Hepatocyte (in vitro differentiated cells): ENCODE data around the gene SYN1.

ENCODE experiments used
- CTCF ChIP-seq: fragments of 200-600 bp; sonication (generic); IDR thresholded peaks from 2 replicates; pipeline ENCODE4 v1.5.1; 2016; ENCODE audit warnings: antibody characterized with exemption, mild to moderate bottlenecking; ENCODE audit not compliant: poor library complexity
- EZH2phosphoT487 ChIP-seq: fragments of 200-600 bp; sonication (generic); IDR thresholded peaks from one replicate; pipeline ENCODE4 v1.6.1; 2018; ENCODE audit warnings: antibody characterized with exemption, mild to moderate bottlenecking, low read depth, moderate library complexity; ENCODE audit not compliant: unreplicated experiment, severe bottlenecking

- TF ChIP-seq CTCF = no peak
- no peak for TF ChIP-seq EZH2phosphoT487
These were observed 18.0 kb upstream of the SYN1 start for GRCh38 chrX:47637546-47638195.
